H1 (cell line): Measurements from ENCODE around the gene BOLL. TPM values are rescaled to one million over a fixed set of nuclear protein-coding genes. Genes with fewer than 3 reads are reported as not detected.

ENCODE experiments used
- BCL11A ChIP-seq, 2 experiments: IDR thresholded peaks; one replicate each; pipeline ENCODE4 v1.6.1; 2011; ENCODE audit warnings: low read depth in 2 of 2, low read length in 2 of 2, mild to moderate bottlenecking in 2 of 2
- BRCA1 ChIP-seq: IDR thresholded peaks from 2 replicates; pipeline ENCODE4 v1.6.1; 2012; ENCODE audit warnings: low read depth, low read length, improper control_type of control experiment
- CBX8 ChIP-seq: fragments of 300-800, 300-1000 bp; sonication (generic); IDR thresholded peaks from 2 replicates; pipeline ENCODE4 v1.7.1; 2016; ENCODE audit warnings: low read depth, low read length, borderline replicate concordance
- CTBP2 ChIP-seq: IDR thresholded peaks from 2 replicates; pipeline ENCODE4 v1.7.0; 2011; ENCODE audit warnings: borderline replicate concordance, mild to moderate bottlenecking, moderate library complexity, mixed read lengths, low read length; ENCODE audit not compliant: insufficient read depth, insufficient read length
- HDAC6 ChIP-seq: IDR thresholded peaks from one replicate; pipeline ENCODE4 v1.7.1; 2012; ENCODE audit warnings: low read depth, mild to moderate bottlenecking, inconsistent platforms, low read length, moderate library complexity
- KDM1A ChIP-seq: fragments of 200-600, 300-600 bp; sonication (generic); IDR thresholded peaks from 2 replicates; pipeline ENCODE4 v1.7.1; 2016; ENCODE audit warnings: mild to moderate bottlenecking, low read length, borderline replicate concordance
- POLR2AphosphoS5 ChIP-seq: IDR thresholded peaks from 2 replicates; pipeline ENCODE4 v1.6.1; 2011; ENCODE audit warnings: low read depth, low read length
- SIX5 ChIP-seq: IDR thresholded peaks from 2 replicates; pipeline ENCODE4 v1.6.1; 2011; ENCODE audit warnings: mild to moderate bottlenecking, low read depth, low read length
- SRF ChIP-seq: IDR thresholded peaks from 2 replicates; pipeline ENCODE4 v1.6.1; 2011; ENCODE audit warnings: mild to moderate bottlenecking, low read depth, low read length, moderate library complexity
- TAF7 ChIP-seq: optimal IDR thresholded peaks from 2 replicates; pipeline ENCODE3; 2011; ENCODE audit warnings: low read depth, mild to moderate bottlenecking, inconsistent platforms, low read length, moderate library complexity, borderline replicate concordance
- polyA plus RNA-seq, 7 experiments: library from polyadenylated mRNA; depleted of rRNA in 3 of 7; stranded (reverse) in 5 of 7; unstranded in 2 of 7; fragments of >200 nt in 5 of 7; fragments of 200-250 nt in 2 of 7; gene quantifications; 1 replicate in 5 of 7; 2 replicates in 1 of 7; 4 replicates in 1 of 7; pipeline versions ENCODE4 v1.2.1 to v1.2.3, GENCODE V29; 2011 to 2013; ENCODE audit warnings: missing spikeins in 2 of 7, mixed read lengths in 2 of 7
- total RNA-seq: library from RNA; stranded (reverse); fragmentation: NEBNext Ultra II Directional; extraction: Animal tissue kit (Norgen Biotek cat#: 25700); gene quantifications from 2 replicates; pipeline ENCODE4 v1.2.1, GENCODE V29; 2021
- TF ChIP-seq, protein P1 (sequence below), 3 experiments: IDR thresholded peaks; 1 replicate in 2 of 3; 2 replicates in 1 of 3; pipeline versions ENCODE4 v1.5.1 to v1.6.1; 2011; ENCODE audit warnings: low read length in 3 of 3, mild to moderate bottlenecking in 3 of 3, inconsistent platforms in 2 of 3, low read depth in 1 of 3, moderate library complexity in 1 of 3; ENCODE audit not compliant: insufficient read depth in 1 of 3; ENCODE audit errors: control extremely low read depth in 1 of 3

BOLL gene
- total and polyA plus RNA-seq, 2 of the 8 experiments (the other 6 are each of a cell fraction or from before 2014, with no cell fraction given): not detected

- no peak for TF ChIP-seq TAF7
- peak; percentile 95; the same call in 1 of the 2 replicates for TF ChIP-seq KDM1A
- no peak for TF ChIP-seq CBX8
- TF ChIP-seq, protein P1, sequence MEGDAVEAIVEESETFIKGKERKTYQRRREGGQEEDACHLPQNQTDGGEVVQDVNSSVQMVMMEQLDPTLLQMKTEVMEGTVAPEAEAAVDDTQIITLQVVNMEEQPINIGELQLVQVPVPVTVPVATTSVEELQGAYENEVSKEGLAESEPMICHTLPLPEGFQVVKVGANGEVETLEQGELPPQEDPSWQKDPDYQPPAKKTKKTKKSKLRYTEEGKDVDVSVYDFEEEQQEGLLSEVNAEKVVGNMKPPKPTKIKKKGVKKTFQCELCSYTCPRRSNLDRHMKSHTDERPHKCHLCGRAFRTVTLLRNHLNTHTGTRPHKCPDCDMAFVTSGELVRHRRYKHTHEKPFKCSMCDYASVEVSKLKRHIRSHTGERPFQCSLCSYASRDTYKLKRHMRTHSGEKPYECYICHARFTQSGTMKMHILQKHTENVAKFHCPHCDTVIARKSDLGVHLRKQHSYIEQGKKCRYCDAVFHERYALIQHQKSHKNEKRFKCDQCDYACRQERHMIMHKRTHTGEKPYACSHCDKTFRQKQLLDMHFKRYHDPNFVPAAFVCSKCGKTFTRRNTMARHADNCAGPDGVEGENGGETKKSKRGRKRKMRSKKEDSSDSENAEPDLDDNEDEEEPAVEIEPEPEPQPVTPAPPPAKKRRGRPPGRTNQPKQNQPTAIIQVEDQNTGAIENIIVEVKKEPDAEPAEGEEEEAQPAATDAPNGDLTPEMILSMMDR (IDR thresholded peaks at IDR 0.05; ENCODE audit: control extremely low read depth in 1 of 3, insufficient read depth in 1 of 3, low read depth in 1 of 3, low read length in 3 of 3): no peak; a peak in 1 of 4 replicates
- TF ChIP-seq SRF: no peak
- no peak for TF ChIP-seq BRCA1
- no peak for TF ChIP-seq SIX5
- TF ChIP-seq HDAC6: no peak
- peak; percentile 99 for TF ChIP-seq CTBP2
- TF ChIP-seq POLR2AphosphoS5: no peak
- TF ChIP-seq BCL11A (IDR thresholded peaks at IDR 0.05; ENCODE audit: low read depth in 2 of 2, low read length in 2 of 2): no peak
- TF ChIP-seq, all 59 proteins: peak for 14
These were observed 19.1 kb upstream of the BOLL start, which contains the start of gene PLCL1 (continued) for GRCh38 chr2:197804049-197804757.
